ENCODE results near the gene ORM2. TPM values are rescaled to one million over a fixed set of nuclear protein-coding genes. Genes with fewer than 3 reads are reported as not detected.

The ORM2 gene
- total RNA-seq, 1 experiment from 2014 or later: 0.59 TPM

DNA sequence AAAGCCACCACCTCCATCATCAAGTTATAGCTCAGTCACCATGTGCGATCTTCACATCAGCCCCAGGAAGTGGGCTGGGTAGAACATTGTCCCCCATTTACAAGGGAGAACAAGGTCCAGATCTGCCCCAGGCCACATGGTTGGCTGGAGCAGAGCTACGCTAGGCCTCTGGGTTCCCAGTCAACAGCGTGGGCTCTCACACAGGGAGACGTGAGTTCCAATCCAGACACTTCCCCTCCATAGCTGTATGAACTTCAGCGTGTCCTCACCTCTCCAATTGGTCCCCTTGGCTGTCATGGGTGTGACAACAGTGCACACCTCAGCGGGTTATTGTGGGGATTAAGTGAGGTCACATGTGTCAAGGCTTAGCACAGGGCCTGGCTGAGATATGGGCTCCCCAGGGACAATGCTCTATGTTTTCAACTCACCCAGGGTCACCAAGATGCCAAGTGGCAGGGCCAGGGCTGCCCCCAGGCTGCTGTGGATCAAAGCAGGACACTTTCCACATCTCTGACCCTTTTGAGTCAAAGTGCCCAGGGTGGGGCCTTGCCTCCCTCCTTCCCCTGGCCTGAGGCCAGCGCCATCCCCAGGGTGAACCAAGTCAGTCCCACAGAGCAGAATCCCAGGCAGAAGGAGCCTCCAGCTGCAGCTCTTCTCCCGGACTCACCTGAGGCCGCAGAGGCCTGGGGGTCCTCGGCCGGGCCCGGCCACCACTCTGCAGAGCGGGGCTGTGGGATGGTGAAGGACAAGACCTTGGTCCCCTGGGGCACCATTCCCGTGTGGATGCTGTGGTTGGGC lies 38.3 kb downstream of the ORM2 start:
- H3K9me2 ChIP-seq (ENCODE audit: insufficient read depth): no peaks in the 10 kb centered on the region
- H3K27me3 ChIP-seq (ENCODE audit: insufficient read depth, low read length): no peaks in the 10 kb centered on the region
- BruUV-seq (replicated peaks): no TSS peak
- RAD21 ChIA-PET (ENCODE audit: low non-redundant PET in 1 of 2, low total read pairs in 2 of 2, uncharacterized antibody in 2 of 2, unreplicated experiment in 2 of 2): no interaction called here
- no peaks in the 10 kb centered on the region for H3K9me3 ChIP-seq (ENCODE audit: control insufficient read depth in 1 of 2, insufficient read depth in 1 of 2, low read depth in 1 of 2, low read length in 2 of 2)
- TF ChIP-seq FOSL1 (IDR thresholded peaks at IDR 0.05; ENCODE audit: low read depth) (no peak), RAD21 (IDR thresholded peaks at IDR 0.05; ENCODE audit: low read depth) (no peak), SRF (IDR thresholded peaks at IDR 0.05; ENCODE audit: low read depth) (no peak), ZBTB33 (IDR thresholded peaks at IDR 0.05; ENCODE audit: extremely low read depth, insufficient replicate concordance, low read length) (no peak), ZNF274 (IDR thresholded peaks at IDR 0.05; ENCODE audit: low read depth, low read length) (no peak)
- TF ChIP-seq, protein P1, sequence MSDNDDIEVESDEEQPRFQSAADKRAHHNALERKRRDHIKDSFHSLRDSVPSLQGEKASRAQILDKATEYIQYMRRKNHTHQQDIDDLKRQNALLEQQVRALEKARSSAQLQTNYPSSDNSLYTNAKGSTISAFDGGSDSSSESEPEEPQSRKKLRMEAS (IDR thresholded peaks at IDR 0.05): no peak
- H3K27ac ChIP-seq (ENCODE audit: low read depth, low read length): no peak overlapping the region
- H3K79me2 ChIP-seq (ENCODE audit: insufficient read depth, low read length): no peaks in the 10 kb centered on the region
- no peak for DNase-seq (ENCODE audit: low read depth, low spot score)
- H4K20me1 ChIP-seq (ENCODE audit: insufficient read depth): no peaks in the 10 kb centered on the region
- H3K4me3 ChIP-seq (replicated peaks in 1 of 2; ENCODE audit: low read depth in 1 of 2, low read length in 2 of 2): no peak overlapping the region
- peaks cover 0 to 8% of the 10 kb centered on the region in 2 experiments; a peak in 2 of 4 replicates for H3K4me1 ChIP-seq (ENCODE audit: control insufficient read depth in 1 of 2, insufficient read depth in 2 of 2, low read length in 2 of 2)
- H3K36me3 ChIP-seq (ENCODE audit: control insufficient read depth in 1 of 2, insufficient read depth in 2 of 2, low read length in 2 of 2): no peaks in the 10 kb centered on the region
- CTCF ChIA-PET: no interaction called here
- POLR2A ChIA-PET: no interaction called here
- H3K4me2 ChIP-seq (ENCODE audit: low read length): no peak overlapping the region
- ATAC-seq: no peak
- H2AFZ ChIP-seq (ENCODE audit: low read depth, low read length, poor library complexity, severe bottlenecking): no peak overlapping the region
- no peak overlapping the region for H3K9ac ChIP-seq (ENCODE audit: low read length)
- intact Hi-C loops (cut with micrococcal nuclease): no loop called here
